ENCODE results near the gene GVQW3. TPM values are rescaled to one million over a fixed set of nuclear protein-coding genes. Genes with fewer than 3 reads are reported as not detected.
A peak's percentile ranks its signal among the peaks of the same experiment; 100 is the strongest.

GVQW3 gene
- total RNA-seq, 4 donors from 2014 or later: 0.42 to 1.5 (median 0.98) TPM

GRCh38 chr11:76337923-76338322 is 43.2 kb upstream of the GVQW3 start:
- DNase-seq (ENCODE audit: low spot score in 2 of 2): no peak
- 76 to 86% methylated on average over 4 of the region's 4 CpGs for WGBS, 2 donors
- no peak for TF ChIP-seq POLR2A (IDR thresholded peaks at IDR 0.05)
- TF ChIP-seq, protein P1, sequence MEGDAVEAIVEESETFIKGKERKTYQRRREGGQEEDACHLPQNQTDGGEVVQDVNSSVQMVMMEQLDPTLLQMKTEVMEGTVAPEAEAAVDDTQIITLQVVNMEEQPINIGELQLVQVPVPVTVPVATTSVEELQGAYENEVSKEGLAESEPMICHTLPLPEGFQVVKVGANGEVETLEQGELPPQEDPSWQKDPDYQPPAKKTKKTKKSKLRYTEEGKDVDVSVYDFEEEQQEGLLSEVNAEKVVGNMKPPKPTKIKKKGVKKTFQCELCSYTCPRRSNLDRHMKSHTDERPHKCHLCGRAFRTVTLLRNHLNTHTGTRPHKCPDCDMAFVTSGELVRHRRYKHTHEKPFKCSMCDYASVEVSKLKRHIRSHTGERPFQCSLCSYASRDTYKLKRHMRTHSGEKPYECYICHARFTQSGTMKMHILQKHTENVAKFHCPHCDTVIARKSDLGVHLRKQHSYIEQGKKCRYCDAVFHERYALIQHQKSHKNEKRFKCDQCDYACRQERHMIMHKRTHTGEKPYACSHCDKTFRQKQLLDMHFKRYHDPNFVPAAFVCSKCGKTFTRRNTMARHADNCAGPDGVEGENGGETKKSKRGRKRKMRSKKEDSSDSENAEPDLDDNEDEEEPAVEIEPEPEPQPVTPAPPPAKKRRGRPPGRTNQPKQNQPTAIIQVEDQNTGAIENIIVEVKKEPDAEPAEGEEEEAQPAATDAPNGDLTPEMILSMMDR (IDR thresholded peaks at IDR 0.05): no peak
- no peak overlapping the region for H3K4me3 ChIP-seq (ENCODE audit: low read depth, poor library complexity, severe bottlenecking)
- intact Hi-C loops (cut with DNase I; ENCODE audit: low total_unique reads): no loop called here

GRCh38 chr11:76339221-76339620 is 41.9 kb upstream of the GVQW3 start:
- WGBS, 2 donors: 45 to 48% methylated on average over 6 of the region's 6 CpGs
- peak in 1 of 2 donors; percentile 69 for DNase-seq (ENCODE audit: low spot score in 2 of 2)
- intact Hi-C loops (cut with DNase I; ENCODE audit: low total_unique reads): no loop called here
- no peak for TF ChIP-seq POLR2A (IDR thresholded peaks at IDR 0.05)
- TF ChIP-seq, protein P1 (IDR thresholded peaks at IDR 0.05): no peak
- H3K4me3 ChIP-seq (ENCODE audit: low read depth, poor library complexity, severe bottlenecking): no peak overlapping the region

- TF ChIP-seq, protein P1 (IDR thresholded peaks at IDR 0.05): no peak
- no peak for TF ChIP-seq POLR2A (IDR thresholded peaks at IDR 0.05)
- no peak overlapping the region for H3K4me3 ChIP-seq (ENCODE audit: low read depth, poor library complexity, severe bottlenecking)
- WGBS, 2 donors: 27 to 32% methylated on average over 2 of the region's 2 CpGs
- intact Hi-C loops (cut with DNase I; ENCODE audit: low total_unique reads): no loop called here
- no peak for DNase-seq (ENCODE audit: low spot score in 2 of 2)
These were observed 33.7 kb upstream of the GVQW3 start for GRCh38 chr11:76347466-76347865.

DNA sequence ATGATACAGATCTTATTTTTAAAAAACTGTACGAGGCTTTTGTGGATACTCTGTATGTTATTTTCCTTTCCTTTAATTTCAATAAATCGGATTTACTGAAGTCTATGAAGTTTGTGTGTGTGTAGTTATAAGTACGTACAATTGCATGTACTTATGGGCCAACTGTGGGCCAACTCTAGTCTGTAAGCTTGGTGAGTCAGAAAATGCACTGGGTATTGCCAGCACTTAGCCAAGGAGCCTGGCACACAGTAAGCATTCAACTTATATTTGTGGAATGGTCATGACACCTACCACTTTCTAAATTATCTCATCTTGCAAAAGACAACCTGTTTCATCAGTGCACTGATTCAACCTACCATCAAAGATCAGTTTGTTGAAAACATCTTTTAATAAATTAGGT is 32.8 kb upstream of the GVQW3 start:
- H3K4me3 ChIP-seq (ENCODE audit: low read depth, poor library complexity, severe bottlenecking): no peak overlapping the region
- 90 to 94% methylated on average over 3 of the region's 3 CpGs for WGBS, 2 donors
- intact Hi-C loops (cut with DNase I; ENCODE audit: low total_unique reads): no loop called here
- no peak for DNase-seq (ENCODE audit: low spot score in 2 of 2)
- TF ChIP-seq, protein P1 (IDR thresholded peaks at IDR 0.05): no peak
- TF ChIP-seq POLR2A (IDR thresholded peaks at IDR 0.05): no peak

DNA sequence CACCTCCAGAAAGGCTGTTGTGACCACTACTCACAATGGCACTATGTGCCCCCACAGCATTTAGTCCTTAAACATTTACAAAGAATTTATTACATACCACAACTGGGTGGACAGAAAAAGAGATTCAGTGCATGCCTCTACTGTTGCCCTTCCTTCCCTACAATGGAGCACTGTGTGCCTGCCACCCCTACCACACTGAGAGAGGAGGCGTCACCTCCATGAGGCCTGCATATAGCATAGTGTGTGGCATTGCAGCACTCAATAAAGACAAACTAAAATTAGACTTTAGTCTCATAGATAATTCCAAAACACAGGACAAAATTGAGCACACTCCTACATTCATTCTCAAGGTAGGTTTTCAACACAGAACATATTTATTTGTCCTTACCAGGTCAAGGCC is 26.0 kb upstream of the GVQW3 start:
- no peak for DNase-seq (ENCODE audit: low spot score in 2 of 2)
- intact Hi-C loops (cut with DNase I; ENCODE audit: low total_unique reads): no loop called here
- 94 to 100% methylated on average over 1 of the region's 1 CpG for WGBS, 2 donors
- no peak for TF ChIP-seq POLR2A (IDR thresholded peaks at IDR 0.05)
- TF ChIP-seq, protein P1 (IDR thresholded peaks at IDR 0.05): no peak
- no peak overlapping the region for H3K4me3 ChIP-seq (ENCODE audit: low read depth, poor library complexity, severe bottlenecking)

- no peak for TF ChIP-seq POLR2A (IDR thresholded peaks at IDR 0.05)
- TF ChIP-seq, protein P1 (IDR thresholded peaks at IDR 0.05): no peak
These were observed 19.7 kb upstream of the GVQW3 start for GRCh38 chr11:76361374-76361773.

More at GRCh38 chr11:76361374-76361773, 19.7 kb upstream of the GVQW3 start:
- no peak for DNase-seq (ENCODE audit: low spot score in 2 of 2)
- intact Hi-C loops (cut with DNase I; ENCODE audit: low total_unique reads): no loop called here
- H3K4me3 ChIP-seq (ENCODE audit: low read depth, poor library complexity, severe bottlenecking): no peak overlapping the region

Data from lower leg skin (tissue), 4 donors.